OCI-LY3 (cell line): Measurements from ENCODE around the gene TUBB2A.

ENCODE experiments used
- H2AFZ ChIP-seq: fragments of 200-600, 300-600 bp; shearing (Covaris generic); 2 replicates; pipeline ENCODE4 v1.6.0; 2014; ENCODE audit warnings: antibody characterized with exemption, low read depth, low read length
- H3K27ac ChIP-seq: fragments of 200-600, 300-600 bp; sonication (generic); 2 replicates; pipeline ENCODE4 v1.5.1; 2014; ENCODE audit warnings: mild to moderate bottlenecking, low read length, moderate library complexity, mixed read lengths
- H3K27me3 ChIP-seq: fragments of 200-600, 300-600 bp; sonication (generic); 2 replicates; pipeline ENCODE4 v1.6.1; 2014; ENCODE audit warnings: low read depth, low read length, mixed read lengths
- H3K36me3 ChIP-seq: fragments of 200-600, 300-600 bp; sonication (generic); replicated peaks from 2 replicates; pipeline ENCODE3; 2014; ENCODE audit warnings: low read depth, low read length, mixed read lengths
- H3K4me1 ChIP-seq: fragments of 300-600, 200-600 bp; sonication (generic); 2 replicates; pipeline ENCODE4 v1.6.1; 2014; ENCODE audit warnings: low read length, mixed read lengths
- H3K4me2 ChIP-seq: fragments of 200-600, 300-600 bp; sonication (generic); 2 replicates; pipeline ENCODE4 v1.6.1; 2014; ENCODE audit warnings: low read length, mixed read lengths
- H3K4me3 ChIP-seq: fragments of 300-600, 200-600 bp; sonication (generic); 2 replicates; pipeline ENCODE4 v1.5.1; 2014; ENCODE audit warnings: antibody characterized with exemption, mild to moderate bottlenecking, low read length, moderate library complexity
- H3K79me2 ChIP-seq: fragments of 300-600, 200-600 bp; shearing (Covaris generic); 2 replicates; pipeline ENCODE4 v1.6.1; 2014; ENCODE audit warnings: mild to moderate bottlenecking, low read length, mixed read lengths
- H3K9ac ChIP-seq: fragments of 300-600, 200-600 bp; shearing (Covaris generic); 2 replicates; pipeline ENCODE4 v1.6.0; 2014; ENCODE audit warnings: mild to moderate bottlenecking, low read length, moderate library complexity
- H3K9me3 ChIP-seq: fragments of 200-600, 300-600 bp; shearing (Covaris generic); 2 replicates; pipeline ENCODE4 v1.6.1; 2014; ENCODE audit warnings: low read length, mixed read lengths; ENCODE audit not compliant: insufficient read depth
- H4K20me1 ChIP-seq: fragments of 200-600, 300-600 bp; sonication (generic); 2 replicates; pipeline ENCODE4 v1.6.1; 2016; ENCODE audit warnings: low read length, mixed read lengths; ENCODE audit not compliant: insufficient read depth
- CTCF ChIP-seq: fragments of 200-600, 300-600 bp; sonication (generic); IDR thresholded peaks from 2 replicates; pipeline ENCODE4 v1.5.1; 2014; ENCODE audit warnings: antibody characterized with exemption, low read length, low read depth
- EZH2phosphoT487 ChIP-seq: fragments of 200-600 bp; shearing (Covaris generic); IDR thresholded peaks from 2 replicates; pipeline ENCODE4 v1.6.1; 2018; ENCODE audit warnings: antibody characterized with exemption, mixed run types, low read depth

TUBB2A gene

GRCh38 chr6:3125815-3126214 lies 31.5 kb downstream of the TUBB2A start:
- Histone ChIP-seq H3K4me3 (no peak overlapping the region), H2AFZ (no peak overlapping the region), H3K27me3 (no peaks in the 10 kb centered on the region), H3K79me2 (no peaks in the 10 kb centered on the region), H3K9me3 (no peaks in the 10 kb centered on the region), H3K4me2 (no peak overlapping the region), H3K9ac (no peak overlapping the region), H4K20me1 (no peaks in the 10 kb centered on the region), H3K36me3 (no peaks in the 10 kb centered on the region), H3K4me1 (peaks cover 7% of the 10 kb centered on the region), H3K27ac (no peak overlapping the region)
- TF ChIP-seq EZH2phosphoT487 (no peak), CTCF (no peak)

GRCh38 chr6:3124667-3125066 lies 32.7 kb downstream of the TUBB2A start:
- no peaks in the 10 kb centered on the region for H3K36me3 ChIP-seq

GRCh38 chr6:3122823-3123182 lies 34.5 kb downstream of the TUBB2A start:
- no peaks in the 10 kb centered on the region for H3K79me2 ChIP-seq
- no peak overlapping the region for H2AFZ ChIP-seq
- TF ChIP-seq EZH2phosphoT487 (no peak), CTCF (no peak)
- H3K9ac ChIP-seq, result no peak overlapping the region
- H3K36me3 ChIP-seq, result no peaks in the 10 kb centered on the region
- no peaks in the 10 kb centered on the region for H3K27me3 ChIP-seq
- peaks cover 15% of the 10 kb centered on the region for H3K4me1 ChIP-seq
- H3K9me3 ChIP-seq, result no peaks in the 10 kb centered on the region
- H3K4me3 ChIP-seq, result no peak overlapping the region
- H4K20me1 ChIP-seq, result no peaks in the 10 kb centered on the region
- no peak overlapping the region for H3K4me2 ChIP-seq
- no peak overlapping the region for H3K27ac ChIP-seq

More at GRCh38 chr6:3124667-3125066, 32.7 kb downstream of the TUBB2A start:
- no peak overlapping the region for H3K9ac ChIP-seq
- H3K79me2 ChIP-seq, result no peaks in the 10 kb centered on the region
- no peaks in the 10 kb centered on the region for H3K9me3 ChIP-seq
- no peak overlapping the region for H3K4me2 ChIP-seq
- H3K4me1 ChIP-seq, result peaks cover 7% of the 10 kb centered on the region
- H3K27me3 ChIP-seq, result no peaks in the 10 kb centered on the region
- TF ChIP-seq CTCF, result no peak
- TF ChIP-seq EZH2phosphoT487, result no peak
- no peak overlapping the region for H3K4me3 ChIP-seq
- H4K20me1 ChIP-seq, result no peaks in the 10 kb centered on the region
- H3K27ac ChIP-seq, result no peak overlapping the region
- no peak overlapping the region for H2AFZ ChIP-seq

GRCh38 chr6:3120765-3121089 lies 36.6 kb downstream of the TUBB2A start:
- H3K9ac ChIP-seq, result no peak overlapping the region
- no peaks in the 10 kb centered on the region for H3K36me3 ChIP-seq
- no peak overlapping the region for H2AFZ ChIP-seq
- no peaks in the 10 kb centered on the region for H3K9me3 ChIP-seq
- H3K27me3 ChIP-seq, result no peaks in the 10 kb centered on the region
- H3K4me1 ChIP-seq, result peaks cover 12% of the 10 kb centered on the region
- TF ChIP-seq EZH2phosphoT487, result no peak
- no peak for TF ChIP-seq CTCF
- H3K4me2 ChIP-seq, result no peak overlapping the region
- H3K27ac ChIP-seq, result no peak overlapping the region
- no peaks in the 10 kb centered on the region for H3K79me2 ChIP-seq
- H3K4me3 ChIP-seq, result no peak overlapping the region
- no peaks in the 10 kb centered on the region for H4K20me1 ChIP-seq
